ENCODE data around the gene ISLR2. TPM values are rescaled to one million over a fixed set of nuclear protein-coding genes. Genes with fewer than 3 reads are reported as not detected.
A peak's percentile ranks its signal among the peaks of the same experiment; 100 is the strongest.

ISLR2 gene
- total RNA-seq, 1 experiment from 2014 or later: 0.64 TPM

- no peak for TF ChIP-seq EZH2 (IDR thresholded peaks at IDR 0.05; ENCODE audit: borderline replicate concordance, low read depth, low read length, poor library complexity, severe bottlenecking)
- TF ChIP-seq, protein P1, sequence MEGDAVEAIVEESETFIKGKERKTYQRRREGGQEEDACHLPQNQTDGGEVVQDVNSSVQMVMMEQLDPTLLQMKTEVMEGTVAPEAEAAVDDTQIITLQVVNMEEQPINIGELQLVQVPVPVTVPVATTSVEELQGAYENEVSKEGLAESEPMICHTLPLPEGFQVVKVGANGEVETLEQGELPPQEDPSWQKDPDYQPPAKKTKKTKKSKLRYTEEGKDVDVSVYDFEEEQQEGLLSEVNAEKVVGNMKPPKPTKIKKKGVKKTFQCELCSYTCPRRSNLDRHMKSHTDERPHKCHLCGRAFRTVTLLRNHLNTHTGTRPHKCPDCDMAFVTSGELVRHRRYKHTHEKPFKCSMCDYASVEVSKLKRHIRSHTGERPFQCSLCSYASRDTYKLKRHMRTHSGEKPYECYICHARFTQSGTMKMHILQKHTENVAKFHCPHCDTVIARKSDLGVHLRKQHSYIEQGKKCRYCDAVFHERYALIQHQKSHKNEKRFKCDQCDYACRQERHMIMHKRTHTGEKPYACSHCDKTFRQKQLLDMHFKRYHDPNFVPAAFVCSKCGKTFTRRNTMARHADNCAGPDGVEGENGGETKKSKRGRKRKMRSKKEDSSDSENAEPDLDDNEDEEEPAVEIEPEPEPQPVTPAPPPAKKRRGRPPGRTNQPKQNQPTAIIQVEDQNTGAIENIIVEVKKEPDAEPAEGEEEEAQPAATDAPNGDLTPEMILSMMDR (conservative IDR thresholded peaks at IDR 0.05; ENCODE audit: low read depth, low read length): no peak
- peak; percentile 36 for DNase-seq (ENCODE audit: low spot score)
- no peaks in the 10 kb centered on the region for H3K9me3 ChIP-seq (ENCODE audit: low read depth, low read length, poor library complexity, severe bottlenecking)
- H3K27me3 ChIP-seq (replicated peaks; ENCODE audit: insufficient read depth, low read depth, low read length, poor library complexity): peaks cover 55% of the 10 kb centered on the region
- BruUV-seq (replicated peaks): no TSS peak
- intact Hi-C loops (cut with micrococcal nuclease; ENCODE audit: unreplicated experiment): loop anchor here (1.0 to 5.0 kb wide), 3 partner anchors 157 to 188 kb away; no protein-coding TSS in a partner anchor
- ChIA-PET CTCF (interaction anchor here (0.6 to 1.7 kb wide), 11 partner anchors 8 to 193 kb away, joined by 3 to 29 read pairs (median 4); no protein-coding TSS in a partner anchor), POLR2A (ENCODE audit: low non-redundant PET) (interaction anchor here (0.6 kb wide), 1 partner anchor 176 kb away, joined by 3 read pairs; no protein-coding TSS in a partner anchor)
- peak overlapping the region; percentile 42 for H3K4me3 ChIP-seq (ENCODE audit: low read depth, low read length, poor library complexity, severe bottlenecking)
- H3K27ac ChIP-seq (ENCODE audit: low read depth, low read length, poor library complexity, severe bottlenecking): no peak overlapping the region
- H3K36me3 ChIP-seq (ENCODE audit: insufficient read depth, low read length, poor library complexity, severe bottlenecking): no peaks in the 10 kb centered on the region
- peaks cover 22% of the 10 kb centered on the region for H3K4me1 ChIP-seq (ENCODE audit: insufficient read depth, low read length, poor library complexity, severe bottlenecking)
These were observed 1.4 kb upstream of the ISLR2 start for GRCh38 chr15:74128785-74129585.

- H3K27me3 ChIP-seq (replicated peaks; ENCODE audit: insufficient read depth, low read depth, low read length, poor library complexity): peaks cover 55% of the 10 kb centered on the region
- no peaks in the 10 kb centered on the region for H3K9me3 ChIP-seq (ENCODE audit: low read depth, low read length, poor library complexity, severe bottlenecking)
- H3K4me3 ChIP-seq (ENCODE audit: low read depth, low read length, poor library complexity, severe bottlenecking): peak overlapping the region; percentile 40
- peaks cover 22% of the 10 kb centered on the region for H3K4me1 ChIP-seq (ENCODE audit: insufficient read depth, low read length, poor library complexity, severe bottlenecking)
- no peak for DNase-seq (ENCODE audit: low spot score)
- ChIA-PET CTCF (interaction anchor here (0.6 to 1.7 kb wide), 7 partner anchors 9 to 193 kb away, joined by 3 to 7 read pairs (median 4); no protein-coding TSS in a partner anchor), POLR2A (ENCODE audit: low non-redundant PET) (interaction anchor here (0.6 kb wide), 1 partner anchor 175 kb away, joined by 3 read pairs; no protein-coding TSS in a partner anchor)
- intact Hi-C loops (cut with micrococcal nuclease; ENCODE audit: unreplicated experiment): loop anchor here (2.0 to 5.0 kb wide), 2 partner anchors 157 to 187 kb away; no protein-coding TSS in a partner anchor
- no peak overlapping the region for H3K27ac ChIP-seq (ENCODE audit: low read depth, low read length, poor library complexity, severe bottlenecking)
- BruUV-seq (replicated peaks): no TSS peak
- TF ChIP-seq EZH2 (IDR thresholded peaks at IDR 0.05; ENCODE audit: borderline replicate concordance, low read depth, low read length, poor library complexity, severe bottlenecking): peak; percentile 97
- TF ChIP-seq, protein P1 (conservative IDR thresholded peaks at IDR 0.05; ENCODE audit: low read depth, low read length): no peak
- no peaks in the 10 kb centered on the region for H3K36me3 ChIP-seq (ENCODE audit: insufficient read depth, low read length, poor library complexity, severe bottlenecking)
These were observed 716 bp upstream of the ISLR2 start for GRCh38 chr15:74129586-74130154.

- peak; percentile 6 for TF ChIP-seq EZH2 (IDR thresholded peaks at IDR 0.05; ENCODE audit: borderline replicate concordance, low read depth, low read length, poor library complexity, severe bottlenecking)
- TF ChIP-seq, protein P1 (conservative IDR thresholded peaks at IDR 0.05; ENCODE audit: low read depth, low read length): no peak
- H3K4me1 ChIP-seq (ENCODE audit: insufficient read depth, low read length, poor library complexity, severe bottlenecking): peaks cover 29% of the 10 kb centered on the region
- H3K27me3 ChIP-seq (replicated peaks; ENCODE audit: insufficient read depth, low read depth, low read length, poor library complexity): peaks cover 55% of the 10 kb centered on the region
- no TSS peak for BruUV-seq (replicated peaks)
- ChIA-PET POLR2A (ENCODE audit: low non-redundant PET) (no interaction called here), CTCF (interaction anchor here (0.6 to 0.8 kb wide), 2 partner anchors 137 to 177 kb away, joined by 5 read pairs; no protein-coding TSS in a partner anchor)
- H3K27ac ChIP-seq (ENCODE audit: low read depth, low read length, poor library complexity, severe bottlenecking): no peak overlapping the region
- intact Hi-C loops (cut with micrococcal nuclease; ENCODE audit: unreplicated experiment): no loop called here
- H3K9me3 ChIP-seq (ENCODE audit: low read depth, low read length, poor library complexity, severe bottlenecking): no peaks in the 10 kb centered on the region
- peak overlapping the region; percentile 20 for H3K4me3 ChIP-seq (ENCODE audit: low read depth, low read length, poor library complexity, severe bottlenecking)
- DNase-seq (ENCODE audit: low spot score): no peak
- H3K36me3 ChIP-seq (ENCODE audit: insufficient read depth, low read length, poor library complexity, severe bottlenecking): no peaks in the 10 kb centered on the region
These were observed 652 bp downstream of the ISLR2 start for GRCh38 chr15:74130849-74131627.
